Mammary epithelial cell (primary cell): Measurements from ENCODE around the gene FOSB.

ENCODE experiments used
- EZH2 ChIP-seq: IDR thresholded peaks from 2 replicates; pipeline ENCODE4 v1.6.1; 2012; ENCODE audit warnings: low read length, inconsistent platforms, borderline replicate concordance
- TF ChIP-seq, protein P1 (sequence below), 2 donors: IDR thresholded peaks in 1 of 2; conservative IDR thresholded peaks in 1 of 2; 2 replicates each; pipeline ENCODE4 v1.5.1; 2011 to 2012; ENCODE audit warnings: inconsistent platforms in 2 of 2, low read length in 2 of 2, mild to moderate bottlenecking in 2 of 2, control low read depth in 1 of 2, low read depth in 1 of 2; ENCODE audit not compliant: insufficient read depth in 1 of 2; ENCODE audit errors: extremely low read depth in 1 of 2

DNA sequence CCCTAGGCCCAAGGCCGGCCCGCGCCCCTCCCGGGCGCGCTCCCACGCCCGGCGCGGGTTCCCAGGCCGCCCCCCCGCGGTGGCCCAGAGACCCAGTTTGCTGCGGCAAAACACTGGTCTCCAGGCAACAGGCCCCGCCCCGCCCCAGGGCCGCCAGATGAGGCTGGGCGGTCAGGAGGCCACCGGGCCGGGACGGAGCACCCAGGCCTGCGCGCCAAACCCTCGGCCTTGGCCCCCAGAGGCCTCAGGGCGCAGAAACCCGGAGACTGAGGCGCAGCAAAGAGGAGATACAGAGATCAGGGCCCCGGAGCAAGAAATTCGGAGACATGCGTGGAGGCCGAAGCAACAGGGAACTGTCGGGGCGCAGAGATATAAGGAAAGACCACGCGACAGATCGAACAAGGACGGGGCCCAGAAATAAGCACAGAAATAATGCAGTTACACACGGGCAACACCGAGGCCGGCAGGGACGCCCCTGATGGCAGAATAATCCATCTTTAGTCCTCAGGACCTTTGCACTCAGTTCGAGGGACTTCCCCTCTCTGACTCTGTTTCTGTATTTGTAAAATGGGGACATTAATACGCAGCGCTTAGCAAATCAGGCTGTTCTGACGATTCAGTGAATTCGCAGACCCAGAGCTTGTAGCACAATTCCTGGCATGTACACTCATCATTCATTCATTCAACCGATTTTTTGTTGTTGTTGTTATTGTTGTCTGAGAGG lies 23.3 kb upstream of the FOSB start:
- TF ChIP-seq, protein P1, sequence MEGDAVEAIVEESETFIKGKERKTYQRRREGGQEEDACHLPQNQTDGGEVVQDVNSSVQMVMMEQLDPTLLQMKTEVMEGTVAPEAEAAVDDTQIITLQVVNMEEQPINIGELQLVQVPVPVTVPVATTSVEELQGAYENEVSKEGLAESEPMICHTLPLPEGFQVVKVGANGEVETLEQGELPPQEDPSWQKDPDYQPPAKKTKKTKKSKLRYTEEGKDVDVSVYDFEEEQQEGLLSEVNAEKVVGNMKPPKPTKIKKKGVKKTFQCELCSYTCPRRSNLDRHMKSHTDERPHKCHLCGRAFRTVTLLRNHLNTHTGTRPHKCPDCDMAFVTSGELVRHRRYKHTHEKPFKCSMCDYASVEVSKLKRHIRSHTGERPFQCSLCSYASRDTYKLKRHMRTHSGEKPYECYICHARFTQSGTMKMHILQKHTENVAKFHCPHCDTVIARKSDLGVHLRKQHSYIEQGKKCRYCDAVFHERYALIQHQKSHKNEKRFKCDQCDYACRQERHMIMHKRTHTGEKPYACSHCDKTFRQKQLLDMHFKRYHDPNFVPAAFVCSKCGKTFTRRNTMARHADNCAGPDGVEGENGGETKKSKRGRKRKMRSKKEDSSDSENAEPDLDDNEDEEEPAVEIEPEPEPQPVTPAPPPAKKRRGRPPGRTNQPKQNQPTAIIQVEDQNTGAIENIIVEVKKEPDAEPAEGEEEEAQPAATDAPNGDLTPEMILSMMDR (conservative IDR thresholded peaks at IDR 0.05 in 1 of 2, IDR thresholded peaks at IDR 0.05 in 1 of 2; ENCODE audit: extremely low read depth in 1 of 2, insufficient read depth in 1 of 2, low read depth in 1 of 2, low read length in 2 of 2), result no peak
- TF ChIP-seq EZH2, result no peak
